Measurements from ENCODE around the gene HDAC7. TPM values are rescaled to one million over a fixed set of nuclear protein-coding genes. Genes with fewer than 3 reads are reported as not detected.

HDAC7 gene
- total RNA-seq, 2 donors from 2014 or later = 39.5 to 67.7 TPM

DNA sequence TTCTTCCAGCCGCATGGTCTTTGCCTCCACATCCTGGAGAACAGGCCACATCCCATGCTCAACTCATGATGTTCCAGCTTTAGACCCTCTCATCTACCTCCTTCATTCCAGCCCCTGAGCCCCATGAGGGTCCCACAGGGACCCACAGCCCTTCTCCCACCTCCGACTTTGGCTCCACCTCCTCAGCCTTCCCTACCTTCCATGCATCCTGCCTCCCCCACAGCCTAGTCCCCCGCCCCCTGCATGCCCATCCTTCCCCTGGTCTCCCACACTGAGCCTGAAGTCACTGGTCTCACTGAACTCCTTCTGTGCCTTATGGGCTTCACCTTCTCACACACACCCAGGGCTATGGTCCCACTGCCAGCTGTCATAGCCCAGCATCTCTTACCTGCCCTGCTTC lies 70.8 kb downstream of the HDAC7 start:
- Histone ChIP-seq H3K36me3 (no peaks in the 10 kb centered on the region), H3K4me1 (replicated peaks) (peaks cover 10% of the 10 kb centered on the region), H3K9me3 (no peaks in the 10 kb centered on the region), H3K4me3 (no peak overlapping the region), H3K27ac (no peak overlapping the region), H3K27me3 (replicated peaks; ENCODE audit: insufficient read depth) (no peaks in the 10 kb centered on the region)
- intact Hi-C loops (cut with DNase I) = no loop called here
- TF ChIP-seq POLR2A (IDR thresholded peaks at IDR 0.05) (no peak), POLR2AphosphoS5 (IDR thresholded peaks at IDR 0.05) (no peak)
- TF ChIP-seq, protein P1, sequence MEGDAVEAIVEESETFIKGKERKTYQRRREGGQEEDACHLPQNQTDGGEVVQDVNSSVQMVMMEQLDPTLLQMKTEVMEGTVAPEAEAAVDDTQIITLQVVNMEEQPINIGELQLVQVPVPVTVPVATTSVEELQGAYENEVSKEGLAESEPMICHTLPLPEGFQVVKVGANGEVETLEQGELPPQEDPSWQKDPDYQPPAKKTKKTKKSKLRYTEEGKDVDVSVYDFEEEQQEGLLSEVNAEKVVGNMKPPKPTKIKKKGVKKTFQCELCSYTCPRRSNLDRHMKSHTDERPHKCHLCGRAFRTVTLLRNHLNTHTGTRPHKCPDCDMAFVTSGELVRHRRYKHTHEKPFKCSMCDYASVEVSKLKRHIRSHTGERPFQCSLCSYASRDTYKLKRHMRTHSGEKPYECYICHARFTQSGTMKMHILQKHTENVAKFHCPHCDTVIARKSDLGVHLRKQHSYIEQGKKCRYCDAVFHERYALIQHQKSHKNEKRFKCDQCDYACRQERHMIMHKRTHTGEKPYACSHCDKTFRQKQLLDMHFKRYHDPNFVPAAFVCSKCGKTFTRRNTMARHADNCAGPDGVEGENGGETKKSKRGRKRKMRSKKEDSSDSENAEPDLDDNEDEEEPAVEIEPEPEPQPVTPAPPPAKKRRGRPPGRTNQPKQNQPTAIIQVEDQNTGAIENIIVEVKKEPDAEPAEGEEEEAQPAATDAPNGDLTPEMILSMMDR (IDR thresholded peaks at IDR 0.05) = no peak
- 94% methylated on average over 3 of the region's 3 CpGs for WGBS
- no peak for DNase-seq (ENCODE audit: low spot score)

DNA sequence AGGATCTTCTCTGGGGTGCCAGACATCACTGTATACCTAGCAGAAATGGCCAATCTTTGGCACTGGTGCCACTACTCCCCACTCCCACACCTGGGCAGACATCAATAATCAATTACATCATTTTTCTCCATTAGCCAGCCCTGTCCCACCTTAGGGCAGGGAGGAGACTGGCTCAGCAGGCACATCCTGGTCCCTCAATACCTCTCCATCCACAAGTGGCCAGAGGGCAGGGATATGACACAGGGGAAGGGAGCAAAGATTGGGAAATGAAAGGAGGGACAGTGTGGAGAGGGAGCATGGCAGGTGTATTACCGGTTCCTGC lies 71.2 kb downstream of the HDAC7 start:
- DNase-seq (ENCODE audit: low spot score) = no peak
- Histone ChIP-seq H3K4me1 (replicated peaks) (peaks cover 5% of the 10 kb centered on the region), H3K9me3 (no peaks in the 10 kb centered on the region), H3K4me3 (no peak overlapping the region), H3K27ac (no peak overlapping the region), H3K36me3 (no peaks in the 10 kb centered on the region), H3K27me3 (replicated peaks; ENCODE audit: insufficient read depth) (no peaks in the 10 kb centered on the region)
- intact Hi-C loops (cut with DNase I) = no loop called here
- TF ChIP-seq POLR2A (IDR thresholded peaks at IDR 0.05) = no peak
- TF ChIP-seq, protein P1 (IDR thresholded peaks at IDR 0.05) = no peak
- TF ChIP-seq POLR2AphosphoS5 (IDR thresholded peaks at IDR 0.05) = no peak
- WGBS = 94% methylated on average over 1 of the region's 1 CpG

DNA sequence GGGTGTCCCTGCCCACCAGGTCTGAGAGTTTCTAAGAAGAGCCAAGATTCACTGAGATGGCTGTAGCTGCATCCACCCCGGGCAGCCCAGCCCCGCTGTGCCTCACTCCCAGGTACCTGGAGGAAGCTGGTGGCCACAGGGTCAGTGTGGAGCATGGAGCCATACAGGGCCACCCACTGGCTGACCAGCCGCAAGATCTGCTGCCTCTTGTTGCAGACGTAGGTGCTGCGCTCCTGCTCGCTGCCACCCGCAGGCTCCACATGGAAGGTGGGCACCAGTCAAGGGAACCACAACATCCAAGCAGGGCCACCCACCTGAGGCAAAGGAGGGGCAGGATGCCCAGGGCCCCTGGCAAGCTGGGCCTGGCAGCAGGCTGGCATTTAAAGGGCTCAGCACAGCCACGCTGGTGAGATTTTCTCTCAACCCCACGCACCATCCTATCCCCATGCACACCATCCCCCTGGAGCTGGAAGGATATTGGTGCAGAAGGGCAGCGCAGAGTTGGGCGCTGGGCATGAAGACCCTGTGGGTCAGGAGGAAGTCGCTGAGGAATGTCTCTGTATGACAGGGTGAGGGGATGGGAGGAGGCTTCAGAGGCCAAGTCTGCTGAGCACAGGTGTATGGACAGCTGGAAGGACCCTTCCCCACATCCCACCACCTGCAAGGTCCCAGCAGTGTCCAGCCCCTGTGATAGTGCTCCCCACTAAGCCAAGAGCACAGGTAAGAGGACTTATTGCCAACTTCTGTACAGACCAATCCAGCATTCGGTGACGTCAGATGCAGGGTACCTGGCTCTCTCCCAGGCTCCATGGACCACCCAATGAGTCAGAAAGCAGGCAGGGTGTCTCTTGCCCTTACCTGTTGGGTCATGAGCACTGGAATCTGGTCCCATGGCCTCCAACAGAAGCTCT lies 71.9 kb downstream of the HDAC7 start:
- no peak for DNase-seq (ENCODE audit: low spot score)
- 85% methylated on average over 14 of the region's 14 CpGs for WGBS
- H3K27me3 ChIP-seq (replicated peaks; ENCODE audit: insufficient read depth) = no peaks in the 10 kb centered on the region
- H3K36me3 ChIP-seq = no peaks in the 10 kb centered on the region
- H3K4me3 ChIP-seq = no peak overlapping the region
- no peak overlapping the region for H3K27ac ChIP-seq
- TF ChIP-seq POLR2A (IDR thresholded peaks at IDR 0.05) (no peak), POLR2AphosphoS5 (IDR thresholded peaks at IDR 0.05) (no peak)
- TF ChIP-seq, protein P1 (IDR thresholded peaks at IDR 0.05) = no peak
- intact Hi-C loops (cut with DNase I) = no loop called here
- peaks cover under 1% of the 10 kb centered on the region for H3K4me1 ChIP-seq (replicated peaks)
- no peaks in the 10 kb centered on the region for H3K9me3 ChIP-seq

DNA sequence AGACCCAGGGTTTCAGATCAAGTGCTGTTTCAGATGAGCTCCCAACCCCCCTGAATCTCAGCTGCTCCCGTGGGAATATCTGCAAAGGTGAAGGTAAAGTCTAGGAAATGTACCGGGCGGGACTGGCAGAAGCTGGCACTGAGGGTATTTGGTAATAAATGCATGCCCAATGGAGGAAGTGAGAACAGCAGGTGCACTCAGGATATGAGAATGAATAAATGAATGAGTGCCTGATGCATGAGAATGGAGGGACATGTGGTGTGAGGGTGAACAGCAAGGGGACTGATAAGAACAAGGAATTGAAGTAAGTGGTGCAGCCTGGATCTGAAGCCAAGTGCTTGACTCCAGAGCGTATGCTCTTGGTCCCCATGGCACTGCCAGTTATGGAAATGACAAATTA lies 72.6 kb downstream of the HDAC7 start:
- Histone ChIP-seq H3K27ac (no peak overlapping the region), H3K27me3 (replicated peaks; ENCODE audit: insufficient read depth) (no peaks in the 10 kb centered on the region), H3K4me1 (replicated peaks) (no peaks in the 10 kb centered on the region), H3K36me3 (no peaks in the 10 kb centered on the region), H3K4me3 (no peak overlapping the region), H3K9me3 (no peaks in the 10 kb centered on the region)
- intact Hi-C loops (cut with DNase I) = no loop called here
- no peak for TF ChIP-seq POLR2A (IDR thresholded peaks at IDR 0.05)
- no peak for TF ChIP-seq POLR2AphosphoS5 (IDR thresholded peaks at IDR 0.05)
- TF ChIP-seq, protein P1 (IDR thresholded peaks at IDR 0.05) = no peak
- no peak for DNase-seq (ENCODE audit: low spot score)
- 79% methylated on average over 4 of the region's 4 CpGs for WGBS

DNA sequence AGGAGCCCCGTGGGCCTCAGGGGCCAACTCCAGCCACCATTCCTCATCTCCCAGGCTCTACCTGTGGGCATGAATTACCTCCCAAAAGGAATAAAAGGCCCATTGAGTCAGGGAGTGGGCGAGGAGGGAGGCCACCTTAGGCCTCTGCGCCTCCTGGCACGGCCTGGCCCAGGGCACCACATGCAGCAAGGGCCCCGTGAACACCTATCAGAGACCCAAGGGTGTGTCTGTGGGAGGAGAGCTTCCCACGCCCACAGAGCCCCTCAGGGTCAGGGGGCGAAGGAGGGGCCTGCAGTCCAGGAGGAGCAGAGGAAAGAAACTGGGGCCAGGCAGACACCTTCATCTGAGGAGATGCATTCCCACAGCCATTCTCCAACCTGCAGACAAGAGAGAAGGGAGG lies 73.2 kb downstream of the HDAC7 start:
- no peak overlapping the region for H3K4me3 ChIP-seq
- WGBS = 91% methylated on average over 7 of the region's 7 CpGs
- no peaks in the 10 kb centered on the region for H3K9me3 ChIP-seq
- no peaks in the 10 kb centered on the region for H3K27me3 ChIP-seq (replicated peaks; ENCODE audit: insufficient read depth)
- no peak overlapping the region for H3K27ac ChIP-seq
- TF ChIP-seq, protein P1 (IDR thresholded peaks at IDR 0.05) = no peak
- TF ChIP-seq POLR2A (IDR thresholded peaks at IDR 0.05) (no peak), POLR2AphosphoS5 (IDR thresholded peaks at IDR 0.05) (no peak)
- H3K4me1 ChIP-seq (replicated peaks) = no peaks in the 10 kb centered on the region
- intact Hi-C loops (cut with DNase I) = no loop called here
- H3K36me3 ChIP-seq = no peaks in the 10 kb centered on the region
- no peak for DNase-seq (ENCODE audit: low spot score)

Measured in prostate gland (tissue), 2 donors.